ENCODE data around the gene KATNAL2.
"Not testable (repeated sequence)": the region's sequence is repeated elsewhere in the genome, so short reads cannot be mapped to it uniquely, and the experiment has no call there.

The KATNAL2 gene

GRCh38 chr18:46964579-46965293, 47.3 kb downstream of the KATNAL2 start:
- H3K36me3 ChIP-seq (ENCODE audit: control insufficient read depth in 1 of 2, insufficient read depth in 2 of 2, low read length in 2 of 2); H3K4me1 ChIP-seq (ENCODE audit: control insufficient read depth in 1 of 2, insufficient read depth in 2 of 2, low read length in 2 of 2); H3K4me3 ChIP-seq (ENCODE audit: low read depth in 1 of 2, low read length in 2 of 2); H3K27ac ChIP-seq (ENCODE audit: low read depth, low read length); H3K9ac ChIP-seq (ENCODE audit: low read depth in 1 of 2, low read length in 2 of 2); H3K27me3 ChIP-seq (ENCODE audit: control insufficient read depth in 1 of 2, insufficient read depth in 2 of 2, low read length in 2 of 2); H3K9me3 ChIP-seq (ENCODE audit: control insufficient read depth in 1 of 2, low read length in 2 of 2): not testable (repeated sequence)

DNA sequence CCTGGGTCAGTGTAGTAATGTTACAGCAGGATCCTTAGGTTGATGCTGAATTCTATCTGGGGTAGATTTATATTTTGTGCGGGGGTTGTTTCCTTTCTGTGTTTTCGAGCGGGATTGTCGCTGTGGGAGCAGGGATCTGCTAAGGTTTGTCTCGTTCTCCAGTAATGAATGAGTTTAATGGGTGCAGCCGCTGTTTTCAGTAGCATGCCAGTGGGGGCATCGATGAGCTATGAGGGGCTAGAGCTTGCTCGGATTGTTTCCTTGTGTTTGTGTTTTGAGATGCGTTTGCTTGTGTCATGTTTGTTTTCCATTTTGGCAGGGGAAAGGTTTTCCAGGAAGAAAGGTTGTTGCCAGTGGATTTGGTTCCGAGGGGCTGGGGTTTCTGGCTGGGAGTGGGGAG, 48.9 kb downstream of the KATNAL2 start:
- H3K4me1 ChIP-seq (ENCODE audit: control insufficient read depth in 1 of 2, insufficient read depth in 2 of 2, low read length in 2 of 2); H3K9ac ChIP-seq (ENCODE audit: low read depth in 1 of 2, low read length in 2 of 2); H3K27ac ChIP-seq (ENCODE audit: low read depth, low read length); H3K27me3 ChIP-seq (ENCODE audit: control insufficient read depth in 1 of 2, insufficient read depth in 2 of 2, low read length in 2 of 2); H3K9me3 ChIP-seq (ENCODE audit: control insufficient read depth in 1 of 2, low read length in 2 of 2); H3K4me3 ChIP-seq (ENCODE audit: low read depth in 1 of 2, low read length in 2 of 2); H3K36me3 ChIP-seq (ENCODE audit: control insufficient read depth in 1 of 2, insufficient read depth in 2 of 2, low read length in 2 of 2): not testable (repeated sequence)

GRCh38 chr18:46969551-46969950, 52.1 kb downstream of the KATNAL2 start:
- H3K27me3 ChIP-seq (ENCODE audit: control insufficient read depth in 1 of 2, insufficient read depth in 2 of 2, low read length in 2 of 2); H3K36me3 ChIP-seq (ENCODE audit: control insufficient read depth in 1 of 2, insufficient read depth in 2 of 2, low read length in 2 of 2); H3K27ac ChIP-seq (ENCODE audit: low read depth, low read length); H3K4me3 ChIP-seq (ENCODE audit: low read depth in 1 of 2, low read length in 2 of 2); H3K9ac ChIP-seq (ENCODE audit: low read depth in 1 of 2, low read length in 2 of 2); H3K9me3 ChIP-seq (ENCODE audit: control insufficient read depth in 1 of 2, low read length in 2 of 2); H3K4me1 ChIP-seq (ENCODE audit: control insufficient read depth in 1 of 2, insufficient read depth in 2 of 2, low read length in 2 of 2): not testable (repeated sequence)

DNA sequence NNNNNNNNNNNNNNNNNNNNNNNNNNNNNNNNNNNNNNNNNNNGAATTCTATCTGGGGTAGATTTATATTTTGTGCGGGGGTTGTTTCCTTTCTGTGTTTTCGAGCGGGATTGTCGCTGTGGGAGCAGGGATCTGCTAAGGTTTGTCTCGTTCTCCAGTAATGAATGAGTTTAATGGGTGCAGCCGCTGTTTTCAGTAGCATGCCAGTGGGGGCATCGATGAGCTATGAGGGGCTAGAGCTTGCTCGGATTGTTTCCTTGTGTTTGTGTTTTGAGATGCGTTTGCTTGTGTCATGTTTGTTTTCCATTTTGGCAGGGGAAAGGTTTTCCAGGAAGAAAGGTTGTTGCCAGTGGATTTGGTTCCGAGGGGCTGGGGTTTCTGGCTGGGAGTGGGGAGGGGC, 102.5 kb downstream of the KATNAL2 start:
- H3K27ac ChIP-seq (ENCODE audit: low read depth, low read length); H3K9ac ChIP-seq (ENCODE audit: low read depth in 1 of 2, low read length in 2 of 2); H3K27me3 ChIP-seq (ENCODE audit: control insufficient read depth in 1 of 2, insufficient read depth in 2 of 2, low read length in 2 of 2); H3K9me3 ChIP-seq (ENCODE audit: control insufficient read depth in 1 of 2, low read length in 2 of 2); H3K36me3 ChIP-seq (ENCODE audit: control insufficient read depth in 1 of 2, insufficient read depth in 2 of 2, low read length in 2 of 2); H3K4me3 ChIP-seq (ENCODE audit: low read depth in 1 of 2, low read length in 2 of 2); H3K4me1 ChIP-seq (ENCODE audit: control insufficient read depth in 1 of 2, insufficient read depth in 2 of 2, low read length in 2 of 2): not testable (repeated sequence)

- not testable (repeated sequence) for H3K4me1 ChIP-seq (ENCODE audit: control insufficient read depth in 1 of 2, insufficient read depth in 2 of 2, low read length in 2 of 2); H3K36me3 ChIP-seq (ENCODE audit: control insufficient read depth in 1 of 2, insufficient read depth in 2 of 2, low read length in 2 of 2); H3K9ac ChIP-seq (ENCODE audit: low read depth in 1 of 2, low read length in 2 of 2)
These were observed 103.4 kb downstream of the KATNAL2 start for GRCh38 chr18:47020757-47021156.

DNA sequence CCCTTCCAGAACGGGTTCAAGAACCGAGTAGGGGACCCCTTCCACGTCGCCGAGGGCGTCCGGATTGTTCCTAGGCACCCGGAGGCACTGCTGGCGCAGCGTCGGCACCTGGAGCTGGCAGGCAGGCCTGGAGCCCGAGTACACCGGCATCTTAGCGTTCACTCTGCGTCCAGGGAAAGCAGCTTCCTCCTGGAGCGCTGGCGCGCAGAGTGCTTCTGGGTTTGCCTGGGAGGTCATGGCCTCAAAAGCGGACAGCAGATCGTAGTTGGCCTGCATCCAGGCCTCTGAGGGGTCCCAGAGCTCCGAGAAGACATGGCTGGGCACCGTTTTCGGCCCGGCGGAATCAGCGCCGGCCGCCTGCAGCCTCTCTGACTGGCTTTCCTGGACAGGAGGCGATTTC, 105.4 kb downstream of the KATNAL2 start:
- H3K27ac ChIP-seq (ENCODE audit: low read depth, low read length); H3K27me3 ChIP-seq (ENCODE audit: control insufficient read depth in 1 of 2, insufficient read depth in 2 of 2, low read length in 2 of 2); H3K36me3 ChIP-seq (ENCODE audit: control insufficient read depth in 1 of 2, insufficient read depth in 2 of 2, low read length in 2 of 2); H3K4me3 ChIP-seq (ENCODE audit: low read depth in 1 of 2, low read length in 2 of 2); H3K9ac ChIP-seq (ENCODE audit: low read depth in 1 of 2, low read length in 2 of 2); H3K9me3 ChIP-seq (ENCODE audit: control insufficient read depth in 1 of 2, low read length in 2 of 2); H3K4me1 ChIP-seq (ENCODE audit: control insufficient read depth in 1 of 2, insufficient read depth in 2 of 2, low read length in 2 of 2): not testable (repeated sequence)

More at GRCh38 chr18:47020757-47021156, 103.4 kb downstream of the KATNAL2 start:
- H3K4me3 ChIP-seq (ENCODE audit: low read depth in 1 of 2, low read length in 2 of 2); H3K27me3 ChIP-seq (ENCODE audit: control insufficient read depth in 1 of 2, insufficient read depth in 2 of 2, low read length in 2 of 2); H3K9me3 ChIP-seq (ENCODE audit: control insufficient read depth in 1 of 2, low read length in 2 of 2); H3K27ac ChIP-seq (ENCODE audit: low read depth, low read length): not testable (repeated sequence)

- H3K9ac ChIP-seq (ENCODE audit: low read depth in 1 of 2, low read length in 2 of 2); H3K36me3 ChIP-seq (ENCODE audit: control insufficient read depth in 1 of 2, insufficient read depth in 2 of 2, low read length in 2 of 2); H3K4me1 ChIP-seq (ENCODE audit: control insufficient read depth in 1 of 2, insufficient read depth in 2 of 2, low read length in 2 of 2); H3K4me3 ChIP-seq (ENCODE audit: low read depth in 1 of 2, low read length in 2 of 2); H3K9me3 ChIP-seq (ENCODE audit: control insufficient read depth in 1 of 2, low read length in 2 of 2); H3K27ac ChIP-seq (ENCODE audit: low read depth, low read length); H3K27me3 ChIP-seq (ENCODE audit: control insufficient read depth in 1 of 2, insufficient read depth in 2 of 2, low read length in 2 of 2): not testable (repeated sequence)
These were observed 106.5 kb downstream of the KATNAL2 start for GRCh38 chr18:47023769-47024465.

DNA sequence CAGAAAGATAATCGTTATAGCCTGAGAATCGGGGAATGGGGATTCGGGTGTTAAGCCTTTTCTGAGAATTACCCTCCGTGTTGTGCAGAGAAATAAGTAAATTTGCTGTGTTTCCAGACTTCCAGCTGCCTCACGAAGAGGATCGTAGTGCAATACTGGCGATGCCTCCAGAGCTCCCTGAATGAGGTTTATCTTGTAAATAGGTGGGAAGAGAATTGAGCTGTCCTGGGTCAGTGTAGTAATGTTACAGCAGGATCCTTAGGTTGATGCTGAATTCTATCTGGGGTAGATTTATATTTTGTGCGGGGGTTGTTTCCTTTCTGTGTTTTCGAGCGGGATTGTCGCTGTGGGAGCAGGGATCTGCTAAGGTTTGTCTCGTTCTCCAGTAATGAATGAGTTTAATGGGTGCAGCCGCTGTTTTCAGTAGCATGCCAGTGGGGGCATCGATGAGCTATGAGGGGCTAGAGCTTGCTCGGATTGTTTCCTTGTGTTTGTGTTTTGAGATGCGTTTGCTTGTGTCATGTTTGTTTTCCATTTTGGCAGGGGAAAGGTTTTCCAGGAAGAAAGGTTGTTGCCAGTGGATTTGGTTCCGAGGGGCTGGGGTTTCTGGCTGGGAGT, 108.3 kb downstream of the KATNAL2 start:
- not testable (repeated sequence) for H3K4me3 ChIP-seq (ENCODE audit: low read depth in 1 of 2, low read length in 2 of 2); H3K4me1 ChIP-seq (ENCODE audit: control insufficient read depth in 1 of 2, insufficient read depth in 2 of 2, low read length in 2 of 2); H3K36me3 ChIP-seq (ENCODE audit: control insufficient read depth in 1 of 2, insufficient read depth in 2 of 2, low read length in 2 of 2); H3K9me3 ChIP-seq (ENCODE audit: control insufficient read depth in 1 of 2, low read length in 2 of 2); H3K9ac ChIP-seq (ENCODE audit: low read depth in 1 of 2, low read length in 2 of 2); H3K27ac ChIP-seq (ENCODE audit: low read depth, low read length); H3K27me3 ChIP-seq (ENCODE audit: control insufficient read depth in 1 of 2, insufficient read depth in 2 of 2, low read length in 2 of 2)

GRCh38 chr18:47028738-47029137, 111.3 kb downstream of the KATNAL2 start:
- not testable (repeated sequence) for H3K9ac ChIP-seq (ENCODE audit: low read depth in 1 of 2, low read length in 2 of 2); H3K36me3 ChIP-seq (ENCODE audit: control insufficient read depth in 1 of 2, insufficient read depth in 2 of 2, low read length in 2 of 2); H3K27me3 ChIP-seq (ENCODE audit: control insufficient read depth in 1 of 2, insufficient read depth in 2 of 2, low read length in 2 of 2); H3K4me1 ChIP-seq (ENCODE audit: control insufficient read depth in 1 of 2, insufficient read depth in 2 of 2, low read length in 2 of 2); H3K9me3 ChIP-seq (ENCODE audit: control insufficient read depth in 1 of 2, low read length in 2 of 2); H3K27ac ChIP-seq (ENCODE audit: low read depth, low read length); H3K4me3 ChIP-seq (ENCODE audit: low read depth in 1 of 2, low read length in 2 of 2)

- H3K9ac ChIP-seq (ENCODE audit: low read depth in 1 of 2, low read length in 2 of 2); H3K4me1 ChIP-seq (ENCODE audit: control insufficient read depth in 1 of 2, insufficient read depth in 2 of 2, low read length in 2 of 2); H3K4me3 ChIP-seq (ENCODE audit: low read depth in 1 of 2, low read length in 2 of 2); H3K36me3 ChIP-seq (ENCODE audit: control insufficient read depth in 1 of 2, insufficient read depth in 2 of 2, low read length in 2 of 2); H3K27ac ChIP-seq (ENCODE audit: low read depth, low read length); H3K27me3 ChIP-seq (ENCODE audit: control insufficient read depth in 1 of 2, insufficient read depth in 2 of 2, low read length in 2 of 2); H3K9me3 ChIP-seq (ENCODE audit: control insufficient read depth in 1 of 2, low read length in 2 of 2): not testable (repeated sequence)
These were observed 112.4 kb downstream of the KATNAL2 start for GRCh38 chr18:47029684-47030353.
